IMR-90 (cell line): Measurements from ENCODE around the gene TNS2. TPM values are rescaled to one million over a fixed set of nuclear protein-coding genes. Genes with fewer than 3 reads are reported as not detected.

ENCODE experiments used
- ATAC-seq: fragments of 200-7000 bp; cut with Tn5 transposase; 2 replicates; pipeline ENCODE4 v1.9.1; 2020; ENCODE audit warnings: low read depth, mild to moderate bottlenecking, moderate library complexity
- BruUV-seq: library from RNA; stranded (reverse); fragments of 400-500 nt; replicated peaks from 2 replicates; lab custom pipeline; 2021; lab: Mats Ljungman, UMichigan
- CTCF ChIA-PET: fragments of 300-600 bp; formaldehyde crosslinking; extraction: SDS; loops from one replicate; lab custom pipeline; 2021; ENCODE audit warnings: antibody characterized with exemption; lab: Yijun Ruan, JAX
- POLR2A ChIA-PET: fragments of 300-600 bp; sonication (Branson Sonifier 250); formaldehyde crosslinking; loops from one replicate; lab custom pipeline; 2022; ENCODE audit warnings: antibody characterized with exemption; ENCODE audit not compliant: unreplicated experiment; lab: Charles Lee
- DNase-seq: peaks from one replicate; pipeline ENCODE4 v3.0.0; 2013
- H2AFZ ChIP-seq: replicated peaks from 2 replicates; pipeline ENCODE3; 2013; ENCODE audit warnings: low read length, mild to moderate bottlenecking; ENCODE audit not compliant: poor library complexity
- H2AK5ac ChIP-seq: 2 replicates; pipeline ENCODE4 v1.6.1; 2013; ENCODE audit warnings: low read depth, low read length, inconsistent platforms
- H2AK9ac ChIP-seq: replicated peaks from 2 replicates; pipeline ENCODE3; 2013; ENCODE audit warnings: mild to moderate bottlenecking, low read depth, low read length, moderate library complexity; ENCODE audit not compliant: poor library complexity
- H2BK120ac ChIP-seq: 2 replicates; pipeline ENCODE4 v1.6.1; 2013; ENCODE audit warnings: low read depth, low read length, inconsistent platforms
- H2BK15ac ChIP-seq: 3 replicates; pipeline ENCODE4 v1.6.1; 2013; ENCODE audit warnings: low read depth, low read length, inconsistent platforms
- H2BK20ac ChIP-seq: 2 replicates; pipeline ENCODE4 v1.6.1; 2013; ENCODE audit warnings: low read depth, mild to moderate bottlenecking, inconsistent platforms, low read length, moderate library complexity
- H2BK5ac ChIP-seq: 2 replicates; pipeline ENCODE4 v1.6.1; 2013; ENCODE audit warnings: mild to moderate bottlenecking, low read depth, low read length, inconsistent platforms; ENCODE audit not compliant: poor library complexity, severe bottlenecking
- H3K14ac ChIP-seq: replicated peaks from 2 replicates; pipeline ENCODE4 v1.6.1; 2013; ENCODE audit warnings: low read depth, low read length, inconsistent platforms
- H3K18ac ChIP-seq: 2 replicates; pipeline ENCODE4 v1.6.1; 2013; ENCODE audit warnings: low read depth, low read length, control low read depth
- H3K23ac ChIP-seq: 2 replicates; pipeline ENCODE4 v1.6.1; 2013; ENCODE audit warnings: low read depth, low read length, inconsistent platforms
- H3K27ac ChIP-seq: 2 replicates; pipeline ENCODE4 v1.5.1; 2013; ENCODE audit warnings: mild to moderate bottlenecking, control low read depth, low read length; ENCODE audit not compliant: insufficient read depth
- H3K27me3 ChIP-seq: 2 replicates; pipeline ENCODE4 v1.6.1; 2013; ENCODE audit warnings: low read length; ENCODE audit not compliant: control insufficient read depth, insufficient read depth
- H3K36me3 ChIP-seq: 2 replicates; pipeline ENCODE4 v1.6.1; 2013; ENCODE audit warnings: low read length, mixed read lengths; ENCODE audit not compliant: control insufficient read depth, insufficient read depth
- H3K4ac ChIP-seq: 2 replicates; pipeline ENCODE4 v1.6.1; 2013; ENCODE audit warnings: low read depth, low read length, inconsistent platforms
- H3K4me1 ChIP-seq: 2 replicates; pipeline ENCODE4 v1.6.1; 2013; ENCODE audit warnings: low read length, mixed read lengths; ENCODE audit not compliant: control insufficient read depth, insufficient read depth
- H3K4me2 ChIP-seq: 2 replicates; pipeline ENCODE4 v1.6.1; 2013; ENCODE audit warnings: low read depth, mild to moderate bottlenecking, control low read depth, low read length, moderate library complexity
- H3K4me3 ChIP-seq: 2 replicates; pipeline ENCODE4 v1.5.1; 2013; ENCODE audit warnings: low read depth, mild to moderate bottlenecking, control low read depth, low read length, moderate library complexity; ENCODE audit not compliant: insufficient read depth
- H3K56ac ChIP-seq: 2 replicates; pipeline ENCODE4 v1.6.1; 2013; ENCODE audit warnings: low read length, inconsistent platforms; ENCODE audit not compliant: insufficient read depth; ENCODE audit errors: extremely low read depth
- H3K79me1 ChIP-seq, 2 experiments: 2 replicates each; pipeline ENCODE4 v1.6.1; 2013; ENCODE audit warnings: low read length in 2 of 2, inconsistent platforms in 1 of 2, low read depth in 1 of 2
- H3K9ac ChIP-seq: 2 replicates; pipeline ENCODE4 v1.6.1; 2013; ENCODE audit warnings: low read depth, low read length, control low read depth
- H3K9me1 ChIP-seq: 2 replicates; pipeline ENCODE4 v1.6.1; 2013; ENCODE audit warnings: low read length, inconsistent platforms; ENCODE audit not compliant: insufficient read depth
- H3K9me3 ChIP-seq: 2 replicates; pipeline ENCODE4 v1.6.1; 2013; ENCODE audit warnings: low read length; ENCODE audit not compliant: control insufficient read depth, insufficient read depth
- H4K20me1 ChIP-seq: 2 replicates; pipeline ENCODE4 v1.6.1; 2013; ENCODE audit warnings: low read length, inconsistent platforms; ENCODE audit not compliant: insufficient read depth
- H4K5ac ChIP-seq: 2 replicates; pipeline ENCODE4 v1.6.1; 2013; ENCODE audit warnings: mild to moderate bottlenecking, low read depth, low read length, control low read depth
- H4K8ac ChIP-seq, 2 experiments: 2 replicates each; pipeline ENCODE4 v1.6.1; 2013; ENCODE audit warnings: low read depth in 2 of 2, low read length in 2 of 2, control low read depth in 1 of 2, inconsistent platforms in 1 of 2
- H4K91ac ChIP-seq: 2 replicates; pipeline ENCODE4 v1.6.1; 2013; ENCODE audit warnings: low read depth, low read length, inconsistent platforms; ENCODE audit not compliant: insufficient read depth
- BHLHE40 ChIP-seq: fragments of 150-350 bp; IDR thresholded peaks from 2 replicates; pipeline ENCODE4 v1.6.1; 2016; ENCODE audit warnings: mild to moderate bottlenecking, low read depth, low read length
- CEBPB ChIP-seq: IDR thresholded peaks from 2 replicates; pipeline ENCODE4 v1.6.1; 2012; ENCODE audit warnings: low read depth, low read length, improper control_type of control experiment
- CHD1 ChIP-seq: IDR thresholded peaks from 2 replicates; pipeline ENCODE4 v1.6.1; 2012; ENCODE audit warnings: low read depth, low read length, improper control_type of control experiment
- CTCF ChIP-seq: conservative IDR thresholded peaks from 2 replicates; pipeline ENCODE4 v1.5.1; 2012; ENCODE audit warnings: mild to moderate bottlenecking, low read depth, low read length, improper control_type of control experiment
- FOS ChIP-seq: fragments of 150-350 bp; IDR thresholded peaks from 2 replicates; pipeline ENCODE4 v1.6.1; 2016; ENCODE audit warnings: low read depth, low read length
- MAFK ChIP-seq: IDR thresholded peaks from 2 replicates; pipeline ENCODE4 v1.6.1; 2012; ENCODE audit warnings: low read depth, low read length, improper control_type of control experiment
- NFE2L2 ChIP-seq: fragments of 150-350 bp; IDR thresholded peaks from 2 replicates; pipeline ENCODE4 v1.6.1; 2016; ENCODE audit warnings: low read depth, mild to moderate bottlenecking, low read length
- POLR2A ChIP-seq: IDR thresholded peaks from 2 replicates; pipeline ENCODE4 v1.6.1; 2012; ENCODE audit warnings: mild to moderate bottlenecking, low read depth, low read length
- RAD21 ChIP-seq: IDR thresholded peaks from 2 replicates; pipeline ENCODE4 v1.6.1; 2012; ENCODE audit warnings: low read length, improper control_type of control experiment
- RCOR1 ChIP-seq: IDR thresholded peaks from 2 replicates; pipeline ENCODE4 v1.6.1; 2012; ENCODE audit warnings: mild to moderate bottlenecking, low read length, improper control_type of control experiment; ENCODE audit not compliant: insufficient replicate concordance
- RFX5 ChIP-seq: IDR thresholded peaks from 2 replicates; pipeline ENCODE4 v1.8.0; 2012; ENCODE audit warnings: low read depth, mild to moderate bottlenecking, low read length, moderate library complexity
- SMC3 ChIP-seq: fragments of 150-350 bp; IDR thresholded peaks from 2 replicates; pipeline ENCODE4 v1.6.1; 2016; ENCODE audit warnings: low read depth, mild to moderate bottlenecking, antibody characterized with exemption, low read length, moderate library complexity
- USF2 ChIP-seq: fragments of 150-350 bp; IDR thresholded peaks from 2 replicates; pipeline ENCODE4 v1.6.1; 2017; ENCODE audit warnings: mild to moderate bottlenecking, antibody characterized with exemption, low read length, low read depth
- WGBS, 2 experiments: methylation state at CpG; one replicate each; pipeline versions ENCODE4 v1.1.5 to v1.1.7; 2013; ENCODE audit warnings: missing lambda C conversion rate in 2 of 2; ENCODE audit not compliant: insufficient read length in 1 of 2; ENCODE audit errors: extremely low coverage in 2 of 2; 5-methylcytosine and 5-hydroxymethylcytosine counted together
- dilution Hi-C: fragments of 300-500 bp; cut with HindIII; formaldehyde crosslinking; loops from one replicate; pipeline ENCODE4 v1.14.3; 2018; ENCODE audit warnings: low sequenced_read_pairs; ENCODE audit not compliant: unreplicated experiment
- in situ Hi-C: fragments of 300-500 bp; cut with MboI; formaldehyde crosslinking; loops from 3 replicates; pipeline ENCODE4 v1.14.3; 2019; ENCODE audit warnings: low sequenced_read_pairs, inconsistent platforms, mixed read lengths
- intact Hi-C: fragments of 100-400 bp; cut with micrococcal nuclease; formaldehyde crosslinking; loops from 2 replicates; pipeline ENCODE4 v1.10.0; 2022
- polyA plus RNA-seq, 3 experiments: library from polyadenylated mRNA; depleted of rRNA; stranded (reverse); fragments of >200 nt; gene quantifications; 2 replicates each; pipeline ENCODE4 v1.2.3, GENCODE V29; 2012; ENCODE audit warnings: low replicate concordance in 1 of 3
- total RNA-seq: library from RNA; depleted of rRNA; stranded (reverse); fragments of >200 nt; gene quantifications from 2 replicates; pipeline ENCODE4 v1.2.3, GENCODE V29; 2012

Gene TNS2
- total and polyA plus RNA-seq, 2 of the 4 experiments (the other 2 are of a cell fraction), result 10.4 to 67.2 TPM

- TF ChIP-seq FOS (no peak), RCOR1 (no peak), SMC3 (no peak), MAFK (no peak), CHD1 (no peak), CTCF (no peak), USF2 (no peak), POLR2A (no peak), RFX5 (no peak), RAD21 (no peak), BHLHE40 (no peak), NFE2L2 (no peak), CEBPB (no peak)
- H4K91ac ChIP-seq, result no peak overlapping the region; the same call in 1 of the 2 replicates
- H3K4ac ChIP-seq, result no peak overlapping the region
- dilution Hi-C loops (no loop called here), in situ Hi-C loops (no loop called here), intact Hi-C loops (no loop called here)
- H2AK9ac ChIP-seq, result no peak overlapping the region
- ATAC-seq (no peak), DNase-seq (no peak)
- H3K56ac ChIP-seq, result no peak overlapping the region
- ChIA-PET POLR2A (interaction anchor here (0.6 kb wide), 1 partner anchor 1398 kb away, joined by 4 read pairs; no protein-coding TSS in a partner anchor), CTCF (interaction anchor here (0.9 to 3.7 kb wide), 2 partner anchors 36 to 39 kb away, joined by 3 to 21 read pairs; no protein-coding TSS in a partner anchor)
- peaks cover 15% of the 10 kb centered on the region for H3K4me1 ChIP-seq
- no peak overlapping the region for H2BK15ac ChIP-seq
- no peak overlapping the region for H3K23ac ChIP-seq
- H2BK5ac ChIP-seq, result no peak overlapping the region
- no peak overlapping the region for H2AFZ ChIP-seq
- peaks cover 7% of the 10 kb centered on the region; the same call in 1 of the 2 replicates for H3K36me3 ChIP-seq
- no peak overlapping the region for H2BK20ac ChIP-seq
- no CpG with 5 or more reads among the region's 12 CpGs for WGBS, 2 experiments
- H4K5ac ChIP-seq, result no peak overlapping the region
- no peaks in the 10 kb centered on the region for H4K20me1 ChIP-seq
- no TSS peak for BruUV-seq
- H3K27me3 ChIP-seq, result no peaks in the 10 kb centered on the region
- H3K9me1 ChIP-seq, result no peaks in the 10 kb centered on the region
- H2BK120ac ChIP-seq, result no peak overlapping the region
- no peak overlapping the region for H2AK5ac ChIP-seq
- H3K27ac ChIP-seq, result no peak overlapping the region
- no peak overlapping the region for H3K14ac ChIP-seq
- no peak overlapping the region for H3K18ac ChIP-seq
- no peaks in the 10 kb centered on the region for H3K9me3 ChIP-seq
- H3K4me3 ChIP-seq, result no peak overlapping the region
- no peak overlapping the region for H3K4me2 ChIP-seq
- H3K79me1 ChIP-seq, result peaks cover 0 to 15% of the 10 kb centered on the region in 2 experiments; a peak in 3 of 4 replicates
- H4K8ac ChIP-seq, result no peak overlapping the region
- no peak overlapping the region for H3K9ac ChIP-seq
These were observed 52.3 kb downstream of the TNS2 start for GRCh38 chr12:53101931-53102781.
